Erythroblast (primary cell): Measurements from ENCODE around the gene SETD5.

Experiments used
- GATA1 ChIP-seq: IDR thresholded peaks from 2 replicates; pipeline ENCODE4 v1.6.1; 2011; ENCODE audit warnings: low read depth, mild to moderate bottlenecking, control low read depth, low read length, moderate library complexity
- POLR2A ChIP-seq: IDR thresholded peaks from 2 replicates; pipeline ENCODE4 v1.6.1; 2011; ENCODE audit warnings: mild to moderate bottlenecking, low read length

DNA sequence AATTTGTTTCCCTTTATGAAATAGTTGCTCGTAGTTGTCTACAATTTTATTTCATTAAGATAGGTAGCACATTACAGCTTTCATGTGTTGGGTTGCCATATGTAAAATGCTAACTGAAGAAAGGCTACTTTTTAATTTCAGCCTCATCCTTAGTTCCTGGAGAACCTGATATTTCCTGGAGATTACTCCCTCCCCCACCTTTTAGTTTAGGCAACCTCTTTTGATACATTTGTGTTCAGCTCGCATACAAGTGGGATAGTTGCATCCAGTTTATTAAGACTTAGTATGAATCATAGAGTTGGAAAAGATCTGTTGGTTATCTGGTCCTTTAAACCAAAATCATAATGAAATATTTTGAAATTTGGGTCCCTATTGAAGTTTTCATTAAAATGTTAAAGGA is 6.0 kb downstream of the SETD5 start:
- TF ChIP-seq POLR2A = no peak
- TF ChIP-seq GATA1 = no peak
